Heart right ventricle (tissue), 16 donors: Measurements from ENCODE around the gene E2F7. TPM values are rescaled to one million over a fixed set of nuclear protein-coding genes. Genes with fewer than 3 reads are reported as not detected.
A peak's percentile ranks its signal among the peaks of the same experiment; 100 is the strongest.

ENCODE experiments used
- ATAC-seq, 8 donors: fragments of 200-7000 bp; cut with Tn5 transposase; one replicate each; pipeline ENCODE4 v1.9.1; 2020; ENCODE audit warnings: mild to moderate bottlenecking in 8 of 8, moderate library complexity in 8 of 8, moderate number of reproducible peaks in 1 of 8
- DNase-seq, 2 donors: peaks; one replicate each; pipeline ENCODE4 v3.0.0-alpha.2; 2020
- H3K27ac ChIP-seq, 10 donors: fragments of 200-600 bp; sonication (generic) in 2 of 10; one replicate each; pipeline versions ENCODE4 v1.5.0 to v1.8.0; 2020 to 2022; ENCODE audit warnings: mild to moderate bottlenecking in 3 of 10
- H3K27me3 ChIP-seq, 7 donors: fragments of 200-600 bp; one replicate each; pipeline ENCODE4 v1.8.0; 2021 to 2022; ENCODE audit warnings: mild to moderate bottlenecking in 2 of 7
- H3K36me3 ChIP-seq, 9 donors: fragments of 200-600 bp; sonication (generic) in 1 of 9; one replicate each; pipeline versions ENCODE4 v1.5.0 to v1.8.0; 2020 to 2022; ENCODE audit warnings: mild to moderate bottlenecking in 2 of 9
- H3K4me1 ChIP-seq, 9 donors: fragments of 200-600 bp; sonication (generic) in 1 of 9; one replicate each; pipeline versions ENCODE4 v1.5.0 to v1.8.0; 2020 to 2022; ENCODE audit warnings: mild to moderate bottlenecking in 4 of 9
- H3K4me3 ChIP-seq, 10 donors: fragments of 200-600 bp; sonication (generic) in 2 of 10; one replicate each; pipeline versions ENCODE4 v1.5.0 to v1.8.0; 2020 to 2022; ENCODE audit warnings: mild to moderate bottlenecking in 7 of 10, moderate library complexity in 2 of 10
- H3K9me3 ChIP-seq, 11 donors: fragments of 200-600 bp in 10 of 11; sonication (generic) in 2 of 11; one replicate each; pipeline versions ENCODE4 v1.5.0 to v1.8.0; 2013 to 2022; ENCODE audit warnings: mild to moderate bottlenecking in 2 of 11, control low read depth in 1 of 11, moderate library complexity in 1 of 11
- WGBS, 2 donors: extraction: QIAGEN DNeasy Blood & Tissue Kit; methylation state at CpG; one replicate each; pipeline ENCODE4 v1.1.7; 2013; ENCODE audit warnings: inconsistent platforms in 1 of 2; 5-methylcytosine and 5-hydroxymethylcytosine counted together
- intact Hi-C, 10 donors: fragments of 100-400 bp; cut with DNase I; formaldehyde crosslinking; loops; one replicate each; pipeline versions ENCODE4 v1.11.1 to v1.14.2; 2022
- long read RNA-seq, 3 donors: library from polyadenylated mRNA; unstranded; transcript quantifications; one replicate each; pipeline ENCODE4 v2.0.0, GENCODE V29; 2020 to 2021
- polyA plus RNA-seq, 2 donors: library from polyadenylated mRNA; stranded (reverse); fragments of 200-250 nt; gene quantifications; one replicate each; pipeline ENCODE4 v1.2.3, GENCODE V29; 2013
- total RNA-seq, 10 donors: library from RNA; stranded (reverse); fragmentation: NEBNext Ultra II Directional in 3 of 10; extraction: Animal tissue kit (Norgen Biotek cat#: 25700) in 3 of 10; gene quantifications; one replicate each; pipeline versions ENCODE4 v1.2.1 to v1.2.4, GENCODE V29; 2021 to 2023
- TF ChIP-seq, protein P1 (sequence below), 9 donors: fragments of 200-600 bp; sonication (generic) in 2 of 9; IDR thresholded peaks; one replicate each; pipeline versions ENCODE4 v1.5.0 to v1.8.0; 2021 to 2022; ENCODE audit warnings: antibody characterized with exemption in 9 of 9, mild to moderate bottlenecking in 5 of 9, moderate library complexity in 1 of 9
- donor health status: Arrhythmogenic right ventricular cardiomyopathy.
- donor health status: ischemic (EF 13 %, LVEDD 7.1; RV severe dilation, severe dysfunction).
- donor health status: healthy with polysubstance abuse.
- donor health status: DM: no; HTN: yes; CAD: no.
- donor health status: DM: no; HTN: no; CAD: no.
- donor health status: ischemic (EF 25% LVEDD 6.9; RV normal size, moderate dysfunction).
- donor health status: ischemic (EF 25% LVEDD 5.7; RV mildly dilated, moderate dysfunction).
- donor health status: healthy.
- donor health status: DM: yes; HTN: yes; CAD: no.
- donor health status: Ischemic cardiomyopathy.
- donor health status: ischemic (EF 35%, LVEDD 5.7; RV mildly dilated, moderate dysfunction).
- donor health status: nonischemic (EF 11% LVEDD 7.7; RV severe dilation, severe dysfunction).
- donor health status: DM: yes; HTN: yes; CAD: no.
- donor health status: PGD.
- donor health status: ischemic (EF 29% LVEDD 5.4; RV normal size, mild dysfunction).
- donor health status: nonischemic (EF 23%, LVEDD 6.1; RV moderate dilation, normal function).

E2F7 gene, protein sequence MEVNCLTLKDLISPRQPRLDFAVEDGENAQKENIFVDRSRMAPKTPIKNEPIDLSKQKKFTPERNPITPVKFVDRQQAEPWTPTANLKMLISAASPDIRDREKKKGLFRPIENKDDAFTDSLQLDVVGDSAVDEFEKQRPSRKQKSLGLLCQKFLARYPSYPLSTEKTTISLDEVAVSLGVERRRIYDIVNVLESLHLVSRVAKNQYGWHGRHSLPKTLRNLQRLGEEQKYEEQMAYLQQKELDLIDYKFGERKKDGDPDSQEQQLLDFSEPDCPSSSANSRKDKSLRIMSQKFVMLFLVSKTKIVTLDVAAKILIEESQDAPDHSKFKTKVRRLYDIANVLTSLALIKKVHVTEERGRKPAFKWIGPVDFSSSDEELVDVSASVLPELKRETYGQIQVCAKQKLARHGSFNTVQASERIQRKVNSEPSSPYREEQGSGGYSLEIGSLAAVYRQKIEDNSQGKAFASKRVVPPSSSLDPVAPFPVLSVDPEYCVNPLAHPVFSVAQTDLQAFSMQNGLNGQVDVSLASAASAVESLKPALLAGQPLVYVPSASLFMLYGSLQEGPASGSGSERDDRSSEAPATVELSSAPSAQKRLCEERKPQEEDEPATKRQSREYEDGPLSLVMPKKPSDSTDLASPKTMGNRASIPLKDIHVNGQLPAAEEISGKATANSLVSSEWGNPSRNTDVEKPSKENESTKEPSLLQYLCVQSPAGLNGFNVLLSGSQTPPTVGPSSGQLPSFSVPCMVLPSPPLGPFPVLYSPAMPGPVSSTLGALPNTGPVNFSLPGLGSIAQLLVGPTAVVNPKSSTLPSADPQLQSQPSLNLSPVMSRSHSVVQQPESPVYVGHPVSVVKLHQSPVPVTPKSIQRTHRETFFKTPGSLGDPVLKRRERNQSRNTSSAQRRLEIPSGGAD
- 1 to 10 TPM in 1 of 10 donors, under 1 TPM in 8, not detected in 1; 0.05 to 1.5 (median 0.28) TPM for total RNA-seq
- polyA plus RNA-seq, result under 1 TPM; 0.04 to 0.29 TPM
- long read RNA-seq, donor 1, result 0 reads
- long read RNA-seq, donor 2, result 0 reads
- long read RNA-seq, donor 3, result 0 reads

DNA sequence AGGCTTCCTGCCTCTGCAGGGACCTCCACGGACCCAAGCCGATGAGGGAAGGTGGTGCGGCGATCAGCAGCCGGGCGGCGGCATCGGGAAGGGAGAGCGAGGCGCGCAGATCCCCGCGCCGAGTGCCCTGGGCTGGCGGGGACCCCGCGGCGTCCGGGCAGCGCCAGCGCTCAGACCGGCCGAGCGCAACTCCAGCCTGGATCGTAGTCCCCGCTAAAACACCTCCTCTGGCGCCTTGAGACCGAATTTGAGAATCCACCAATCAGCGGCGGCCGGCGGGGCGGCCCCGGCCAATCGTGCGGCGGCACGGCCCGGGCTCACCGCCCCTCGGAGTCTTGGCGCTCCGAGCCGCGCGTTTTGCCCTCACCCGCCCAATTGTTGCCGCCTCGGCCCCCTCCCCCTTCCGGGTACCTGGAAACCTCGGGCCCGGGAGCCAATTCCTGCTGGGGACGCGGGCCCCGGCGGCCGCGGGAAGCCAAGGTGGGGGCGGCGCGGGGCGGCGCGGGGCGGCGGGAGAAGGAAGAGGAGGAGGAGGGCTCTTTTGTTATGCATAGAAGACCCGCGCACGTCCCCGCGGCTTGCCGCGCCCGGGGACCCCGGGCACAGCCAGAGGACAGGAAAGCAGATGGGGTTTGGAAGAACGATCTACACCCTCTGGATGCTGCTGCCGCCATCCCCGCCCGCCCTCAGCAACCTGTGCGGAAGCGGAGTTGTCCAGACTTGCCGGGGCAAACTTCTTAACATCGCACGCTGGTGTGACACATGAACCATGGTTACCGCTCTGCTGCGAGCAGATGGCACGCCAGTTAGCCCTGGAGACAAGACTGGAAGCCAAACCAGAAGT lies at the start of gene E2F7:
Gene E2F7, minus strand, starts transcription at position 209 of the 844 bp plus-strand sequence. CDS start 934 bp downstream, outside the sequence.
- peak within 1 kb of the TSS in 6 of 10 donors; percentile 13 to 54 (median 32) for H3K27ac ChIP-seq
- H3K27me3 ChIP-seq, result peaks cover 0 to 27% (median 7%) of the 10 kb centered on the region in 7 donors
- ATAC-seq, result peak; percentile 97 to 99 (median 97)
- peak; percentile 87 to 88 for DNase-seq
- no peaks in the 10 kb centered on the region for H3K36me3 ChIP-seq
- intact Hi-C loops, result loop anchor here in 2 of 10 donors (10.0 kb wide), 1 partner anchor 259 kb away; no protein-coding TSS in a partner anchor
- TF ChIP-seq, protein P1, sequence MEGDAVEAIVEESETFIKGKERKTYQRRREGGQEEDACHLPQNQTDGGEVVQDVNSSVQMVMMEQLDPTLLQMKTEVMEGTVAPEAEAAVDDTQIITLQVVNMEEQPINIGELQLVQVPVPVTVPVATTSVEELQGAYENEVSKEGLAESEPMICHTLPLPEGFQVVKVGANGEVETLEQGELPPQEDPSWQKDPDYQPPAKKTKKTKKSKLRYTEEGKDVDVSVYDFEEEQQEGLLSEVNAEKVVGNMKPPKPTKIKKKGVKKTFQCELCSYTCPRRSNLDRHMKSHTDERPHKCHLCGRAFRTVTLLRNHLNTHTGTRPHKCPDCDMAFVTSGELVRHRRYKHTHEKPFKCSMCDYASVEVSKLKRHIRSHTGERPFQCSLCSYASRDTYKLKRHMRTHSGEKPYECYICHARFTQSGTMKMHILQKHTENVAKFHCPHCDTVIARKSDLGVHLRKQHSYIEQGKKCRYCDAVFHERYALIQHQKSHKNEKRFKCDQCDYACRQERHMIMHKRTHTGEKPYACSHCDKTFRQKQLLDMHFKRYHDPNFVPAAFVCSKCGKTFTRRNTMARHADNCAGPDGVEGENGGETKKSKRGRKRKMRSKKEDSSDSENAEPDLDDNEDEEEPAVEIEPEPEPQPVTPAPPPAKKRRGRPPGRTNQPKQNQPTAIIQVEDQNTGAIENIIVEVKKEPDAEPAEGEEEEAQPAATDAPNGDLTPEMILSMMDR (IDR thresholded peaks at IDR 0.05), result no peak
- peaks cover 0 to 46% (median 19%) of the 10 kb centered on the region in 9 donors for H3K4me1 ChIP-seq
- H3K9me3 ChIP-seq, result no peaks in the 10 kb centered on the region
- 0% methylated on average over 74 to 87 of the region's 87 CpGs for WGBS, 2 donors
- peak within 1 kb of the TSS; percentile 58 to 91 (median 78) for H3K4me3 ChIP-seq

DNA sequence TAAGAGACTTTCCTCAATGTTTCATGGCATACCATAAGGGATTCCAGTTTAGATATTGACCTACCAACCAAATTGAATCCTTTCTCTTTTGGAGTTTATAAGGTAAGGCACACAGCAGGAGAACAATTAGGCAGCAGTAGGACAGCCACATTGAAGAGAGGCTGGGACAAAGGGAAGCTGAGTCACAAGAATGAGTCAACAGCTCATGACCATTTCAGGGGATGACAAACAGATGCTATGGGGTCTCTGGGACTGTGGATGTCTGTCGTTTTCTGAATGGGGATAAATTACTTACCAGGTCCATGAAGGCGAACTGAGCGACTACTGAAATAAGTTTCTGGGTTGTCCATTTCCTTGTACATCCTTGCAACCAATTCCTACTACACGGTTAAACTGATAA lies 48.6 kb upstream of the E2F7 start:
- 83 to 92% methylated on average over 4 of the region's 4 CpGs for WGBS, 2 donors
- TF ChIP-seq, protein P1 (IDR thresholded peaks at IDR 0.05), result no peak
- no peaks in the 10 kb centered on the region for H3K36me3 ChIP-seq
- intact Hi-C loops, result no loop called here
- no peaks in the 10 kb centered on the region for H3K27me3 ChIP-seq
- ATAC-seq (no peak), DNase-seq (no peak)
- peaks cover 0 to 15% (median 4%) of the 10 kb centered on the region in 11 donors for H3K9me3 ChIP-seq
- H3K4me1 ChIP-seq, result no peaks in the 10 kb centered on the region
- no peak overlapping the region for H3K4me3 ChIP-seq
- H3K27ac ChIP-seq, result no peak overlapping the region

DNA sequence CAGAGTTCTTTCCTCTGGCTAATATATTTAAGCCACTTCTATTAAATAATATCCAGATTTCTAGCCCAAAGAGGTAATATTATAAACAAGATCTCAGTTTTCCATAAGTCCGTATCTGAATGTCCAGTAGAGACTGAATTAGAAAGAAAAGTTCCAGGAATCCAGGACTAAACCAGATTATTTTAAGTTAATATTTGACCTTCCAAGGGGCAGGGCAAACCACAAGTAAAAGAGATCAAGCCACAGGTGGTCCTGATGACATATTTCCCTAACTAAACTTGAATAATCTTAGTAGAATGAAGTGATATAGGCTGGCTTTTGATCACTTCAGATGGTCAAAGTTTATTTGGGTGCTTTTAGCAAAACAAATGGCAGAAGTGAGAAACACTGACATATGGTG lies 43.3 kb upstream of the E2F7 start:
- Histone ChIP-seq H3K27ac (no peak overlapping the region), H3K9me3 (peaks cover 0 to 15% (median 4%) of the 10 kb centered on the region in 11 donors), H3K27me3 (no peaks in the 10 kb centered on the region), H3K36me3 (no peaks in the 10 kb centered on the region), H3K4me1 (no peaks in the 10 kb centered on the region), H3K4me3 (no peak overlapping the region)
- WGBS, 2 donors, result 81 to 85% methylated on average over 1 of the region's 1 CpG
- no peak for DNase-seq
- ATAC-seq, result no peak
- intact Hi-C loops, result no loop called here
- TF ChIP-seq, protein P1 (IDR thresholded peaks at IDR 0.05), result no peak
